MM.1S (cell line): Measurements from ENCODE around the gene ADARB2.

Experiments used
- EZH2phosphoT487 ChIP-seq: fragments of 300-600 bp; sonication (generic); IDR thresholded peaks from 2 replicates; pipeline ENCODE4 v1.6.1; 2018; ENCODE audit warnings: antibody characterized with exemption, low read length
- TF ChIP-seq, protein P1 (sequence below): fragments of 300-600 bp; sonication (generic); IDR thresholded peaks from 2 replicates; pipeline ENCODE4 v1.5.1; 2016; ENCODE audit warnings: antibody characterized with exemption, low read length, mixed read lengths

DNA sequence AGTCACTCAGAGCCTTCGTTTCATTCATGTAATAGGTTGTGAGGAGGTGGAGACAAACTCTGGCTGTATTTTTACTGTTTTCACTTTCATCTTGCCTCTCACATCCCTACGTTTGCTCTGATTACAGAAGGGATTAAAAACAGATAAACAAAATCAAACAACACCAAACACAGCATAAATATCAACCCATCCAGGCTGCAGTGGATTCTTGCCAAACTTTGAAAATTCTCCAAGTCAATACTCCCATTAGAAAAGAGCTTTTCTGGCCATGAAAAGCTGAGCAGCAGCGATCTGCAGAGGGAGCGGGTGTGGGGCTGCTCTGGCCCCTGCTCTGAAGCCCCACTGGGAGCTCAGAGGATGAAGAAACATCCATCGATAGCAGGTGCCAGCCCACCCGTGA is 397.9 kb downstream of the ADARB2 start:
- TF ChIP-seq, protein P1, sequence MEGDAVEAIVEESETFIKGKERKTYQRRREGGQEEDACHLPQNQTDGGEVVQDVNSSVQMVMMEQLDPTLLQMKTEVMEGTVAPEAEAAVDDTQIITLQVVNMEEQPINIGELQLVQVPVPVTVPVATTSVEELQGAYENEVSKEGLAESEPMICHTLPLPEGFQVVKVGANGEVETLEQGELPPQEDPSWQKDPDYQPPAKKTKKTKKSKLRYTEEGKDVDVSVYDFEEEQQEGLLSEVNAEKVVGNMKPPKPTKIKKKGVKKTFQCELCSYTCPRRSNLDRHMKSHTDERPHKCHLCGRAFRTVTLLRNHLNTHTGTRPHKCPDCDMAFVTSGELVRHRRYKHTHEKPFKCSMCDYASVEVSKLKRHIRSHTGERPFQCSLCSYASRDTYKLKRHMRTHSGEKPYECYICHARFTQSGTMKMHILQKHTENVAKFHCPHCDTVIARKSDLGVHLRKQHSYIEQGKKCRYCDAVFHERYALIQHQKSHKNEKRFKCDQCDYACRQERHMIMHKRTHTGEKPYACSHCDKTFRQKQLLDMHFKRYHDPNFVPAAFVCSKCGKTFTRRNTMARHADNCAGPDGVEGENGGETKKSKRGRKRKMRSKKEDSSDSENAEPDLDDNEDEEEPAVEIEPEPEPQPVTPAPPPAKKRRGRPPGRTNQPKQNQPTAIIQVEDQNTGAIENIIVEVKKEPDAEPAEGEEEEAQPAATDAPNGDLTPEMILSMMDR: no peak
- TF ChIP-seq EZH2phosphoT487: no peak
